ENCODE data around the gene CREB5. TPM values are rescaled to one million over a fixed set of nuclear protein-coding genes. Genes with fewer than 3 reads are reported as not detected.

The CREB5 gene
- total RNA-seq, 1 experiment from 2014 or later = 0.49 TPM

DNA sequence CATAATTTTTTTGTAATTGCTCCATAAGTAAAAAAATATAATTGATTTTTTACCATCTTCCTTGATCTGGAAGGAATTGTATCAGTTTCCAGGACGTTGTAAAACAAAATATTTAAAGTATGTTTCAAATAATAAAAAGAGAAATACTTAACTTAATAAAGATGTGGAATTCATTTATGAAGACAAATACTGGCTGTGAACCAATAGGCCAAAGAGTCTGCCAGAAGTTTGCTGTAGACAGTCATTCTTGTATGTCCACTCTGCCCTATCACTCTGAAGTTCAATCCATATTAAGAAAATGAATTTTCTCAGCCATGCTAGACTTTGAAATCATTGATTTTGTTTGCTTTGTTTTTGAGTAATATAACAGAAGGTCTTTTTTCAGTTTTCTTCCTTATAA lies 289.4 kb downstream of the CREB5 start:
- Histone ChIP-seq H3K9ac (ENCODE audit: low read length) (no peak overlapping the region), H3K79me2 (ENCODE audit: insufficient read depth, low read length) (no peaks in the 10 kb centered on the region), H3K9me2 (ENCODE audit: insufficient read depth) (no peaks in the 10 kb centered on the region), H3K27ac (ENCODE audit: low read depth, low read length) (no peak overlapping the region), H3K27me3 (ENCODE audit: insufficient read depth, low read length) (peaks cover 18% of the 10 kb centered on the region; the same call in 1 of the 2 replicates), H3K4me2 (ENCODE audit: low read length) (no peak overlapping the region), H3K4me3 (replicated peaks in 1 of 2; ENCODE audit: low read depth in 1 of 2, low read length in 2 of 2) (no peak overlapping the region), H3K4me1 (ENCODE audit: control insufficient read depth in 1 of 2, insufficient read depth in 2 of 2, low read length in 2 of 2) (no peaks in the 10 kb centered on the region), H3K36me3 (ENCODE audit: control insufficient read depth in 1 of 2, insufficient read depth in 2 of 2, low read length in 2 of 2) (no peaks in the 10 kb centered on the region), H3K9me3 (ENCODE audit: control insufficient read depth in 1 of 2, insufficient read depth in 1 of 2, low read depth in 1 of 2, low read length in 2 of 2) (no peaks in the 10 kb centered on the region), H2AFZ (ENCODE audit: low read depth, low read length, poor library complexity, severe bottlenecking) (no peak overlapping the region), H4K20me1 (ENCODE audit: insufficient read depth) (no peaks in the 10 kb centered on the region)
- ATAC-seq (no peak), DNase-seq (ENCODE audit: low read depth, low spot score) (no peak)
- RAD21 ChIA-PET (ENCODE audit: low non-redundant PET in 1 of 2, low total read pairs in 2 of 2, uncharacterized antibody in 2 of 2, unreplicated experiment in 2 of 2) = no interaction called here
- no peak for TF ChIP-seq SP1 (IDR thresholded peaks at IDR 0.05; ENCODE audit: low read depth)
- TF ChIP-seq FOSL1 (IDR thresholded peaks at IDR 0.05; ENCODE audit: low read depth) = no peak
- no peak for TF ChIP-seq SIN3A (IDR thresholded peaks at IDR 0.05; ENCODE audit: low read depth)
- no peak for TF ChIP-seq RAD21 (IDR thresholded peaks at IDR 0.05; ENCODE audit: low read depth)
- no peak for TF ChIP-seq CBX3 (IDR thresholded peaks at IDR 0.05; ENCODE audit: low read depth)
- no peak for TF ChIP-seq SRF (IDR thresholded peaks at IDR 0.05; ENCODE audit: low read depth)
- TF ChIP-seq CEBPB (IDR thresholded peaks at IDR 0.05; ENCODE audit: low read depth) = no peak
- no peak for TF ChIP-seq POLR2AphosphoS5 (IDR thresholded peaks at IDR 0.05; ENCODE audit: low read depth, low read length)
- no peak for TF ChIP-seq POLR2A (IDR thresholded peaks at IDR 0.05; ENCODE audit: borderline replicate concordance, extremely low read depth, insufficient read depth, insufficient read length)
- no peak for TF ChIP-seq REST (IDR thresholded peaks at IDR 0.05; ENCODE audit: low read depth)
- no peak for TF ChIP-seq YY1 (IDR thresholded peaks at IDR 0.05; ENCODE audit: extremely low read depth, insufficient replicate concordance, low read depth, low read length)
- TF ChIP-seq ATF3 (IDR thresholded peaks at IDR 0.05) = no peak
- TF ChIP-seq JUND (IDR thresholded peaks at IDR 0.05) = no peak
- TF ChIP-seq, protein P1, sequence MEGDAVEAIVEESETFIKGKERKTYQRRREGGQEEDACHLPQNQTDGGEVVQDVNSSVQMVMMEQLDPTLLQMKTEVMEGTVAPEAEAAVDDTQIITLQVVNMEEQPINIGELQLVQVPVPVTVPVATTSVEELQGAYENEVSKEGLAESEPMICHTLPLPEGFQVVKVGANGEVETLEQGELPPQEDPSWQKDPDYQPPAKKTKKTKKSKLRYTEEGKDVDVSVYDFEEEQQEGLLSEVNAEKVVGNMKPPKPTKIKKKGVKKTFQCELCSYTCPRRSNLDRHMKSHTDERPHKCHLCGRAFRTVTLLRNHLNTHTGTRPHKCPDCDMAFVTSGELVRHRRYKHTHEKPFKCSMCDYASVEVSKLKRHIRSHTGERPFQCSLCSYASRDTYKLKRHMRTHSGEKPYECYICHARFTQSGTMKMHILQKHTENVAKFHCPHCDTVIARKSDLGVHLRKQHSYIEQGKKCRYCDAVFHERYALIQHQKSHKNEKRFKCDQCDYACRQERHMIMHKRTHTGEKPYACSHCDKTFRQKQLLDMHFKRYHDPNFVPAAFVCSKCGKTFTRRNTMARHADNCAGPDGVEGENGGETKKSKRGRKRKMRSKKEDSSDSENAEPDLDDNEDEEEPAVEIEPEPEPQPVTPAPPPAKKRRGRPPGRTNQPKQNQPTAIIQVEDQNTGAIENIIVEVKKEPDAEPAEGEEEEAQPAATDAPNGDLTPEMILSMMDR (IDR thresholded peaks at IDR 0.05 in 2 of 3, conservative IDR thresholded peaks at IDR 0.05 in 1 of 3; ENCODE audit: borderline replicate concordance in 1 of 3, insufficient read depth in 1 of 3, low read depth in 2 of 3, low read length in 2 of 3) = no peak
- no peak for TF ChIP-seq EZH2 (IDR thresholded peaks at IDR 0.05)
- no peak for TF ChIP-seq ELF1 (IDR thresholded peaks at IDR 0.05; ENCODE audit: borderline replicate concordance, low read depth)
- intact Hi-C loops (cut with micrococcal nuclease) = no loop called here
- BruUV-seq (replicated peaks) = no TSS peak
- CTCF ChIA-PET = no interaction called here
- POLR2A ChIA-PET = no interaction called here
